ENCODE data around the gene PPIE.

DNA sequence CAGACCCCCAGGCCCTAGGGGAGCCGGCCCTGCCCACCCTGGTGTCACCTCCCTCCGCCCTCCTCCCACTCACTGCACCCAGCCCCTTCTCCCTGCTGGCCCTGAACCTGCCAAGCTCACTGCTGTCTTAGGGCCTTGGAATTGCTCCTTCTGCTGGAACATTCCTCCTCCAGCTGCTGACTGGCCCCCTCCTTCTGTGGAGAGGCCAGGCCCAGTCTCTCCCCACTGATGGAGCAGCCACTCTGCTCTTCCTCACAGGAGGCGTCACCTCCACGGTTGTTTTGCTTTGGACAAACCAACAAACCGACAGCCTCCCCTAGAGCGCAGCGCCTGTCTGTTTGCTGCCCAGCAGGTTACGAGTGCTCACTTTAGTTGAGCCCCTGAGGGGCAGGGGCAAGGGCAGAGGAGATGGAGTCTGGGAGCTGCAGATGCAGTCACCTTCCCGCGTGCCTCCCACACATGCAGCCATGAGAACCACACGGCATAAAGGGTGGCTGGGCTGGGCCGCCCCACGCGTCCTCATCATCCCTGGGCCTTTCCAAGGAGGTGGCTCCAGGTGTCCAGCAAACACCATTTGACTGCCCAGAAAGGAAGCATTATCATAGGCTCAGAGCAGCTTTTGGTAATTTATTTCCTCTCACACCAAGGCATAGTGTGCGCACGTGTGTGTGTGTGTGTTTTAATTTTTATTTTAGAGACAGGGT lies 23.0 kb downstream of the PPIE start:
- TF ChIP-seq, protein P1, sequence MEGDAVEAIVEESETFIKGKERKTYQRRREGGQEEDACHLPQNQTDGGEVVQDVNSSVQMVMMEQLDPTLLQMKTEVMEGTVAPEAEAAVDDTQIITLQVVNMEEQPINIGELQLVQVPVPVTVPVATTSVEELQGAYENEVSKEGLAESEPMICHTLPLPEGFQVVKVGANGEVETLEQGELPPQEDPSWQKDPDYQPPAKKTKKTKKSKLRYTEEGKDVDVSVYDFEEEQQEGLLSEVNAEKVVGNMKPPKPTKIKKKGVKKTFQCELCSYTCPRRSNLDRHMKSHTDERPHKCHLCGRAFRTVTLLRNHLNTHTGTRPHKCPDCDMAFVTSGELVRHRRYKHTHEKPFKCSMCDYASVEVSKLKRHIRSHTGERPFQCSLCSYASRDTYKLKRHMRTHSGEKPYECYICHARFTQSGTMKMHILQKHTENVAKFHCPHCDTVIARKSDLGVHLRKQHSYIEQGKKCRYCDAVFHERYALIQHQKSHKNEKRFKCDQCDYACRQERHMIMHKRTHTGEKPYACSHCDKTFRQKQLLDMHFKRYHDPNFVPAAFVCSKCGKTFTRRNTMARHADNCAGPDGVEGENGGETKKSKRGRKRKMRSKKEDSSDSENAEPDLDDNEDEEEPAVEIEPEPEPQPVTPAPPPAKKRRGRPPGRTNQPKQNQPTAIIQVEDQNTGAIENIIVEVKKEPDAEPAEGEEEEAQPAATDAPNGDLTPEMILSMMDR (IDR thresholded peaks at IDR 0.05) = no peak
- TF ChIP-seq EP300 (IDR thresholded peaks at IDR 0.05) = no peak
- no peak for TF ChIP-seq POLR2A (IDR thresholded peaks at IDR 0.05)
